ENCODE measurements around the gene FBXL16.
A peak's percentile ranks its signal among the peaks of the same experiment; 100 is the strongest.

The FBXL16 gene

DNA sequence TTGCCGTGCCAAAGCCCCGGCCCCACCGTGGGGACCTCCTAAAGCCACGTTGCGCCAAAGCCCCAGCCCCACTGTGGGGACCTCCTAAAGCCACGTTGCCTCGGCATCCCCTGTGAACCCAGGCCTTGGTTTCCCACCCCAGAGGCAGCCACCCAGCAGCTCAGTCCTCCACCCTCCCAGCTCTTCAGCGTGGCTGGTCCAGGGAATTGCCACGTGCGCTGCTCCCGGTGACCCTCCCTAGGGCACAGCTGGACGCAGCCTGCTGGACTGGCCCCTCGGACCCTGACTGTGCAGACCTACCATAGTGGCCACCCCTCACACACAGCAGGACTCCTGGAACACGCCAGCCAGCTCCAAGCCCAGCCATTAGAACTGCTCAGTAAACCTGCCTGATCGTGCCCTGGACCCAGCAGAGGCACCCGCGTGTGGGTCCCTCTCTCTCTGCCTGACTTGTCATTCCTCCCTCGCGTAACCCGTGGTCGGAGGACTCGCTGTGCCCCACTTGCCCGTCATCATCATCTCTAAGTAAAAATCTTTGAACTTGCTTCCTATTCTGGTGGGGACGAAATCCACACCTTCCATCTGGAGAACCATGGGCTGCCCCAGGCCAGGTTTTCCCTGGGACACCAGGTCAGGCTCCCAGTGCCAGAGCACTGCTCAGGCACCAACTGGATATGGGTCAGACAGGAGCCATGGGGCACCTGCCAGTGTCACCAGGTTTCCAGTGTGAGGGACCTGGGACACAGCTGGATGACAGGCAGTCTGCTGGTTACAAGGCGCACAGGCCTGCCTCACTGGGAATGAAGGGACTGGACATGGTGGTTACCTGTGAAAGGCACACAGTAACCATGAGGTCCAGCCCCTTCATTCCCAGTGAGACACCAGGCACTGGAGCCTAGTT, 29.6 kb upstream of the FBXL16 start:
- no peak for DNase-seq

DNA sequence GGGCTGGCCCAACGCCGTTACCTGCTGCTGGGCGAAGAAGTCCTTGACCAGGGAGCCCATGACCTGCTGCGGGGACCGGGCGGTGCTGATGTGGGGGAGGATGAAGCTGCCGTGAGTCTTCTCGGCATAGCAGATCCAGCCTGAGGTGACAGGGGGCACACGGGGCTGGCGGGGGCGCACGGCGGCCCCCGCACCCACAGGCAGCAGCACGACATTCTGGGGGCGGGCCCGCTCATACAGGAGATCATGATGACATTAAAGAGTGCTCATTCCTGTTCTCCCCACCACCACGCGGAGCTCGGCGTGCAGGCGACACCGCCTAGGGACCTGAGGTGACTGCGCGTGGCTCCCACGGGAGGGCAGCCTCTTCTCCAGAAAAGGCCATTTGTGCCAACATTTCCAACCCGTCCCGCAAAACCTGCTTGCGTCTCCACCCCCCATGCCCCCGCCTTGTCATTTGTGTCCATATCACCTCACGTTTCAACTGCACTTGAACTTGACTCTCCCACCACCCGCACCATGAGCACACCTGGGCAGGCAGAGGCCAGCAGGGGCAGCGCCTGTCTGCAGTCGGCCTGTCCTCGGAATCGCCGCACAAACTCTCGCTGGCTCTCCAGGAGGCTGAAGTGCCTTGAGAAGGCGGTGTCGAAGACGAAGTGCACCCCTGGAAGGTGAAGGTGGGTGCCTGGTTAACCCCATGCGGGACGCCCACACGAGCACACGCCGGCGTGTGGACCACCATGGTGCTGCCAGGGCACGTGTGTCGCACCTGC, 28.8 kb upstream of the FBXL16 start:
- no peak for DNase-seq

DNA sequence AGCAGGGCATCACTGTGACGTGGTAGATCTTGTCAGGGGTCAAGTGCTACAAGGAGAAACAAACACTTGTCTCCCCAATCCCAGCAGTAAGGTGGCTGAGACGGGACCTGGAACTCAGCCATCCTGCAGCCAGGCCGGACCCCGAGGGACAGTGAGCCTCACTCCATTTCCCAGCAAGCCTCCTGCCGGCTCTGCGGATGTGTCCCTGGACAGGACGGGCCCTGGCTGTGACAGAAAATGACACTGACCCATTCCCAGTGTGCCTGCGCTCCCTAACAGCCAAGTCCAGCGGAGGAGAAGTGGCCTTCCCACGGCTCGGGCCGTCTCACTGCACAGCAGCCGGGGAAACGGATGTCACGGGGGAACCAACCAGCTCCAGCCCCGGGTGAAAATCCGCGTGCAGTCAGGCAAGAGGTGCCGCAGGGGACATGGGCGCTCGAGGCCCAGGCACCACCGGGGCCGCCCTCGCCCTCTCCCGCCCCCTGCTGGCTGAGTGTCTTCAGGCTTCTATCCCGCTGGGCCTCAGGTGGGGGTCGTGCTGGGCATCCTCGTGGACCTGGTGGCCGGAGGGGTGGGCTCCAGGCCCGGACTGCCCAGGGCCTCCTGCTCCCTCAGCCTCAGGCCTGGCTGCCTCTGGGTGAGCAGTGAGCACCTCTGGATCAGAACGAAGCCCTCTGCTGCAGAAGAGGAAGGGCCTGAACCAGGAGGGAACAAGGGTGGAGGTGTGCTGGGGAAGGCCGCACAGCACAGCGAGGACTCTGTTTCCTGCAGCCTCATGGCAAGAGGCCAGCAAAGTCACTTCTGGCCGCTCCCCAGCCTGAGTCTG, 28.0 kb upstream of the FBXL16 start:
- peak in 1 of 4 experiments; percentile 46 for DNase-seq

DNA sequence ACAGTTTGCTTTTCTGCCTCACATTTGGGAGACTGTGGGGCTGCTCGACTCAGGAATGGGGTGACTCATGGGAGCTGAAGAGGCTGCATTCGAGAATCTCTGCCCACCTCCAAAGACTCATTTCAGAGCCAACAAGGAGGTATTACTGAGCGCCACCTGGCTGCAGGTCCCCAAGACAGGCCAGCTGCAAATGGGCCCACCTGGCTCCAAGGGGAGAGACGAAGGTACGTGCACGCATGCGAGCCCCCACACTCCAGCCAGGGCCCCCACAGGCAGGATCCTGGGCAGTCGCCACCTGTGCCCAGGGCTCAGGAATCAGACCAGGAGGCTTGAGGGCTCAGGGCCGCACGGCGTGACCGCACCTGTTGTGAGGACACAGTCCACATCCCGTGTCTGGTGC, 27.3 kb upstream of the FBXL16 start:
- no peak for DNase-seq

DNA sequence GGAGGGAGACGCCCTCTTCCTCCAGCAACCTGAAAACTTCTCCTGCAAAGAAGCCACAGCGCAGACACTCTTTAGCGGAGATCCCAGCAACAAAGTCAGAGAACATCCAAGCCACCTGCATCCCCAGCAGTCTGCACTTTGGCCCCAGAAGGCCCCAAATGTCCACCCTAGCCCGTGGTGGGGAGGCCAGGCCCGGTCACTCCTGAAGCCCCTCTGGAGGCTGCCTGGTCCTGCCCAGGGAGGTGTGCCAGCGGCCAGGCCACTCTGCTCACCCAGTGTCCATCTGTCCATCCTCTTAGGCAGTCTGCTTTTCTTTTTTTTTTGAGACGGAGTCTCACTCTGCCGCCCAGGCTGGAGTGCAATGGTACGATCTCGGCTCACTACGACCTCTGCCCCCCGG, 26.7 kb upstream of the FBXL16 start:
- DNase-seq, result no peak

DNA sequence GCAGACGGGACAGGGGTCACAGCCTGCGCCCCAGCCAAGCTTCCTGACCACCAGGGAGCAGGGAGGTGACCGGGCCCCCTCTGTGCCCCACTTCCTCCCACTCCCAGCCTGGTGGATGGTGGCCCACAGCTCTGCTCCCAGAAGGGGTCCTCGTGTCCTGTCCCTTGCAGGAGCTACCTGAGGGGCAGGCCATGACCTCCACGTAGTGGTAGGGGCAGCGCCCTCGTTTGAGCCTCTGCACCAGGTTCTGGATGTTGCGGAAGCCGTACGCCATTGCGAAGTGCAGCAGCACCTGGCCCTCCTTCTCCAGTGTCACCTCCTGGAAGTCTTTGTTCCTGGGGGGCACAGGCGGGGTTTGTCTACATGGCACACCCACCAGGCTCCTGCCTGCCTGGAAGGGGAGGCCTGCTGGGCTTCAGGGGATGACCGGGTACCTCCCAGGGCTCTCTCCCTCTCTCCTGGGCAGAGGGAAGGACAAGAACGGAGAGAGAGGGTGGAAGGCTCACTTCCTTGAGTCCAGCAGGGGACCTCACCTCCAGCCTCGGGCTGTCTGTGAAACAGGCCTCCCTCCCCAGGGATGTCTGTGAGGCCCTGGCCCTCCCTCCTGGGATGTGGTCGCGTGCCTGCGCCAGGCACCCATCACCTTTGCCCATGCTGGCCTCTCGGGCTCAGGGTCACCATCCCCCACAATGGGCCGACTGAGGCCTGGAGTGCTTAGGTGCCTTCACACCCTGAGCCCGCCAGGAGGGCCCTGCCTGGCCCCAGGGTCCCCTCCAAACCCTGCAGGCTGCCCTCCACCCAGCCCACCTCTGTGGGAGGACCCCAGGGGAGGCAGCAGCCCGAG, 25.3 kb upstream of the FBXL16 start:
- peak in 1 of 4 experiments; percentile 1 for DNase-seq

DNA sequence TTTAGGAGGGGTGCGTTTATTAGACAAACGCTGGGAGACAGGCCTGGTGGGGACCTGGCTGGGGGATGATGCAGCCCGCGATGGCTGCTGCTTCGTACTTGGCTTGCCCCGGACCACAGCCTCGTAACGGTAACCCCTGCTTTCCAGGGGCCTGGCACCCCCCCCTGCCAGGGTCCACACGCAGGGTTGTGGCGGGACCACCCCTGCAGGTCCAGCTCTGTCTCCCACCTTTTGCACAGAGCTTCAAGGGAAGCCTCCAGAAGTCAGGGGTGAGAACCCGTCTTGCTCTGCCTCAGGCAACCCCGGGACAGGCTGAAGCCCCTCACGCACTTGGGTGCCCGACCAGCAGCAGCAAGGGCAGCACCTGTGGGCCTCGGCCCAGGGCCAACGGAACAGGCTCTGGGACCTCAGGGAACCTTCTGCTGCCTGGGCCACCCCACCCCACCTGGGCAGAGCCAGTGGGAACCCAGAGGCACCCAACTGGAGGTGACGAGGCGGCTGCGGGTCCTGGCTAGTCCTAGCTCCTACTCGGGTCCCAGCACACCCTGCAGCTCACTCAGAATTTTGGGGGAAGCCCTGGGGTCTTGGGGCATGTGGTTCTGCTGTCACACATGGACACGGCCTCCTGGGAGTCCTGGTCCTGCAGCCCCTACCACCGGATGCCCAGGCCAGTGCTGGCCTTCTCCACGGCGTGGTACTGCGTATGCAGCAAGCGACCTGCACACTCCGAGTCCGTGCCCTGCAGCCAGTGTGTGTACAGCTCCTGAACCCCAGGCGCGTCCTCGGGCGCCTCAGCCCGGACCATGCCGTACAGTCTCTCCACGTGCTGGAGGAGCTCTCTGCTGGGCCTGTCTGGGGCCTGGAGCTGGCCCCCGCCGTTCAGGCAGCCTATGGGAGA, 24.4 kb upstream of the FBXL16 start:
- DNase-seq, result no peak

DNA sequence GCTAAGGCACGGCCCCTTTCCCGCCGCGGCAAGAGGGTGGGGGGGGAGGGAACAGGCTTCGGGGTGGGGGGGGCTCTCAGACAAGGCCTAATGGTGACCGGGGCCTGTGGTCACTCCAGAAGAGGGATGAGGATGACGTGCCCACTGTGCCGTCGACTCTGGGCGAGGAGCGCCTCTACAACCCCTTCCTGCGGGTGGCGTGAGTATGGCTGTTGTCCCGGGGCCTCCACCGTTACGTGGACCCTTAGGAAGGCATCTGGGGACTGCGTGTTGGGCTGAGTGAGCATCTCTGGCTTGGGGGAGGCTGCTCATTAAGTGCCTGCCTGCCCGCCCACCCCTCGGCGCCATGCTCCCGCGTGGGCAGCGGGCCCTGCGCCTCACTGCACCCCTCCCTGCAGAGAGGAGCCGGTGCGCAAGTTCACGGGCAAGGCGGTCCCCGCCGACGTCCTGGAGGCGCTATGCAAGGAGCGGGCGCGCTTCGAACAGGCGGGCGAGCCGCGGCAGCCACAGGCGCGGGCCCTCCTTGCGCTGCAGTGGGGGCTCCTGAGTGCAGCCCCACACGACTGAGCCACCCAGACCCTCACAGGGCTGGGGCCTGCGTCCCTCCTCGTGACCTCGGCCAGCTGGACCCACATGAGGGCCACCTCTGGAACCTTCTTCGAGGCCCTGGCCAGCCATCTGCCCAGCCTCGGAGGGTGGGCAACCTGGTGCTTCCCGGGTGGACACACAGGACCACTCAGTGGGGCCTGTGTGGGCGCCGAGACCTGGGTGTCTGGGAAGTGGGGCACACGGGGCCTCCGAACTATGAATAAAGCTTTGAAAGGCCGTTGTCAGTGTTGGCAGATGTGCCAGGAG, 23.5 kb upstream of the FBXL16 start:
- no peak for DNase-seq

DNA sequence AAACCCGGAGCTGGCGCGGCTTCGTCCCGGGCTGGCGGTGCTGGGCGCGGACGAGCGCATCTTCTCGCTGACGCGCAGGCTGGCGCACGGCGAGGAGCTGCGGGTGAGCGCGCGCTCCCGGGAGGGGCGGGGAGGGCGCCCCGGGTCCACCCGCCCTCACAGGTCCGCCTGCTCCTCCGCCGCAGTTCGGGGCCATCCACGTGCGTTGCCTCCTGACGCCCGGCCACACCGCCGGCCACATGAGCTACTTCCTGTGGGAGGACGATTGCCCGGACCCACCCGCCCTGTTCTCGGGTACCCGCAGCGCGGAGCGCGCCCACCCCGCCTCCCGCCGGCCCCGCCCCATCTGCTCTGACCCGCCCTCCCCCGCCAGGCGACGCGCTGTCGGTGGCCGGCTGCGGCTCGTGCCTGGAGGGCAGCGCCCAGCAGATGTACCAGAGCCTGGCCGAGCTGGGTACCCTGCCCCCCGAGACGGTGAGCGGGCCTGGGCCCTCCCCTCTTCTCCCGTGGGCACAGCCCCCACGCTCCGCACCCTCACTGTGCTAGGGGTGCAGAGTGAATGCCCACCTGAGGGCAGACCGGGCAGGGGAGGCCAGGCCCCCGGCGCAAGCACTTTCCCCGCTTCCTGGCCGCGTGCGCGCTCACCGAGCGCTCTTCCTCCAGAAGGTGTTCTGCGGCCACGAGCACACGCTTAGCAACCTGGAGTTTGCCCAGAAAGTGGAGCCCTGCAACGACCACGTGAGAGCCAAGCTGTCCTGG, 22.7 kb upstream of the FBXL16 start:
- DNase-seq, result peak; percentile 74 to 92 (median 82)

DNA sequence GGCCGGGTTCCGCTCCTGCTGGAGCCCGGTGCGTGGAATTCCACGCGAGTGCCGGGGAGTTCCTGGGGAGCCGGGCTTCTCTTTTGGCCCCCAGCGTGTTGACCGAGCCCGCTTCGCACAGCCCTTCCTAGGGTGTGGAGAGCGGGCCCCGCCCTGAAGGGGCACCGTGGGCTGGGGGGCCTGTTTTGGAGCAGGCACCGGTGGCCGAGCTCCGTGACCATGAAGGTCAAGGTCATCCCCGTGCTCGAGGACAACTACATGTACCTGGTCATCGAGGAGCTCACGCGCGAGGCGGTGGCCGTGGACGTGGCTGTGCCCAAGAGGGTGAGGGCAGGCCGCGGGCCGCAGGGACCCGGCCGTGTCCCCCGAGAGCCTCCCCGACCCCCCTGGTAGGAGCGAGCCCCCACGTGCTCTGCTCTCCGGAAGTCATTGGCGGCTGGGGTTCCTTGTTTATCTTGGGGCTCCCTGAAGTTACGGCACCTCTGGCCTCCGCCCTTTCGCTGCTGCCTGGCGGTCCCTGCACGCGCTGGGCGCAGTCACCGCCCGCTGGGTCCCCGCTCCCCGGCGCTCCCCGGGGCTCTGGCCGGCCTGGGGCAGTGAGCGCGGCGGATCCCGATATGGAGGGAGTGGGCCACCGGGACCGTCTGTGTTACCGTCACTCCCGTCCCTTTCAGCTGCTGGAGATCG, 21.8 kb upstream of the FBXL16 start:
- DNase-seq, result peak; percentile 41 to 75 (median 64)

DNA sequence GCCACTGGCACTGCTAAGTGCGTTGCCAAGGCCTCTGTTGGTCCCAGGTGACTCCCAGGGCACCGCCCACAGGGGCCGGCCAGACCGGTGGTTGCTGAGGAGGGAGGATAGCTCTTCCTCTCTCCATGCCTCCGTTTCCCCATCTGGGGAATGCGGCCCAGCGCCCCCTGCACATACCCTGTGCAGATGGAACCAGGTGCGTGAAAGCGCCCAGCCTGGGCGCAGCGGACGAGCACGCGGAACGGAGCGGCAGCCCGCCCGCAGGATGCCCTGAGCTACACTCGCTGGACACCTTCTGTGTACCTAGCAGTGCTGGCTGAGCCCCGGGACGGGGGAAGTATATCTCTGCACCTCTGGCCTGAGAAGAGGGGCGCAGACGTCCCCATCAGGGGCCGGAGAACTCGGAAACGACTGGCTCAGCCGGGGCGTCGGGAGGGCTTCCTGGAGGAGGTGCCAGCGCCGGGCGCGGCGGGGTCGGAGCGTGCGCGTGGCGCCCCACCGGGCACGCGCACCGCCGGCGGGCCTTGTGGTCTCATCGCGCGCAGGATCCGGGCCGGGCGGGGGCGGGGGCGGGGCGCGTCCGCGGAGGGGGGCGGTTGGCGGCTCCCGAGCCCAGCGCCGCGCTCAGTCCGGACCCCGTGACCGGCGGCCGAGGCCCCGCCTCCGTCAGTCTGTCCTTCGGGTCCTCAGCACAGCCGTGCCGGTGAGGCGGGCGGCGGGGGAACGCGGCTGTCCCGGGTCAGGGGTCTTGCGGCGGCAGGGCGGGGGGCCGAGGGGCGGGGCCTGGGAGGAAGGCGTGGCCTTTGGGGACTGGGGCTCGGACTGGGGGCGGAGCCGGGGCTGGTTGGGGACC, 21.1 kb upstream of the FBXL16 start, which contains the start of the genes CCDC78 and HAGHL:
Gene CCDC78, minus strand, starts transcription at position 6 of the 853 bp plus-strand sequence. CDS start 76 bp downstream, outside the sequence.
Gene HAGHL, plus strand, starts transcription at position 669 of the 853 bp plus-strand sequence. CDS start 404 bp downstream, outside the sequence.
- peak; percentile 59 to 88 (median 74) for DNase-seq

DNA sequence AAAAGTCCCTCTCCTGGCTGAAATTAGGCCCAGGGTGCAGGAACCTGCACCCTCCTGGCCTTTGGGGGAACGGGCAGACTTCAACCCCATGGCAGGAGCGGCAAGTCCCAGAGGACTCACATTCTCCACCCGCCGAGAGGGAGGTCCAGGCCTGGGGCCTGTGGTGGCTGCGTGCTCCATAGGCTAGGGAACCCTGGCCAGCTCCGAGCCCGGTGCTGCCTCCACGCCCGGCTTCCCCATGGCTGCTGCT, 20.5 kb upstream of the FBXL16 start:
- DNase-seq, result no peak

DNA sequence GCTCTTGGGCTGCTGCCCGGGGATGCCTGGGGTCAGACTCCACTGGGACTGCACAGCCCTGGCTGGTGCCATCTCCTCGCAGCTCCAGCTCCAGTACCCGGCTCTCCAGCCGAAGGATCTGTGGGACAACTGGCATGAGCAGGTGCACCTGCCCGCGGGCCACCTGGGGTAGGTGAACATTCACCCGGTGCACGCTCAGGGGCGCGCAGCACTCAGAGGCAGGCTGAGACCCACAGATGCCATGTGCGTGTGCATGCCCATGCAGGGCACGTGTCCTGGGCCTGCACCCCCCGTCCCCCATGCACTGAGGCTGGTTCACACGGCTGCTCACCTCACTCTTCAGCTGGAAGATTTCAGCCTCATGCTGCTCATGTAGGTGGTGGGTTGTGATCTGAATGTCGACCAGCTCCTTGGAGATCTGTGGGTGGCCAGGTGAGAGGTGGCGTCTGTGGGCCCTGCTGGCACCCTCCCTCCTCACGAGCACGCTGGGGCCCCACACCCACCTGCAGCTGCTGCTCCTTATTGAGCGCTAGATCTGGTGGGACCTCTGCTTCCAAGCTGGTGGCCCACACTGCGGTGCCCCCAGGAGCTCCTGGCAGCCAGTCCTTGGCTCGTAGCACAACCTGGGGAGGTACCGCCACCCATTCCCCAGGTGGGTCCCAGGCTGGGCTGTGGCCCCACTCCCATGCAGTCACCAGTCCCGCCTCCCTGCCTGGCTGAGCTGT, 20.0 kb upstream of the FBXL16 start:
- DNase-seq, result no peak

DNA sequence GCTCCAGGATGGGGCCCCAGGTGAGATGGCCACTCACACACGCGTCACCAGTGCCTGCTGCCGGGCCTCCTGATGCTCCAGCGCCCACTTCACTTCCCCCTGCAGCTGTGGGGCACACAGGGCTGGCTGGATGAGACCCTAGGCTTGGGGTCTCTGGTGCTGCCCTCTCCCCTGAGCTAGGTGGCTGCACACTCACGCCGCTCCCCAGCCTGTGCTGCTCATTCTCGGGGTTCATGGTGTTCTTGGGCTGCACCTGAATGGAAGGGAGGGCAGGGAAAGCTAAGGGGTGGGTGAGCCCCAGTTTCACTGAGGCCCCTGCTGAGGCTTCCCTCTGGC, 19.4 kb upstream of the FBXL16 start:
- DNase-seq, result no peak

DNA sequence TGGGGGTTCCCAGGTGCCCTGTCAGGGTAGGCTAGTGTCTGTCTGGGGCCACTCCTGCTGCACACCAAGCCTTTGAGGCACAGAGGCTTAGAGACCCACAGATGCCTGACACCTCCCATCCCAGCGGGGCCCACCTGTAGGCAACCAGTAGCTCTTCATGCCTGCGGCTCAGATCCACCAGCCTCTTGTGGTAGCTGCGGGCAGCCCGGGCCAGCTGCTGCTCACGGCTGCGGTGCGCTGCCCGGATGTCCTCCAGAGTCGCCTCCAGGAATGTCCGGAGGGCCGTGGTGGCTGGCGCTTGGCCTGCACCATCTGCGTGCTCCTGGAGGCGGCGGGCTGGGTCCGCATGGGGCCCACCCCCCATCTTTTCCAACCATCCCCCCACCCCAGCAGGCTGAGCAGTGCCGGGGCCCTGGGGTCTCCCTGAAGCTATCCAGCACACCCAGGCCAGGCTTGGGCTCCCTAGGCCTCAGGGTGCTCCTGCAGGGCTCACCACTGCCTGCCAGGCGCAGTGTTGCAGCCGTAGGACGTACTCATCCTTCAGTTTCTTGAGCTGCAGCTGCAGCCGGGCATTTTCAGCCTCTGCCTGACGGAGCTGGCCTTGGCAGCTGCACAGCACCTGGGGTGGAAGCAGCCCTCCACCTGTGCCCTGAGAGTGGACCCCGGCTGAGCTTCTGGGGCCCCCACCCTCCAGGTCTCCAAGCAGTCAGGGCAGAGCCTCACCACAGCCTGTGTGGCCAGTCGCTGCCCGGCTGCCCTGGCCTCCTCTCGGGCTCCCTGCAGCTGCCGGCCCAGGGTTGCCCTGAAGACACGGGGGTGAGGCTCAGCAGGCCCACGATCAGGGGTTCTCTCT, 18.8 kb upstream of the FBXL16 start:
- no peak for DNase-seq

DNA sequence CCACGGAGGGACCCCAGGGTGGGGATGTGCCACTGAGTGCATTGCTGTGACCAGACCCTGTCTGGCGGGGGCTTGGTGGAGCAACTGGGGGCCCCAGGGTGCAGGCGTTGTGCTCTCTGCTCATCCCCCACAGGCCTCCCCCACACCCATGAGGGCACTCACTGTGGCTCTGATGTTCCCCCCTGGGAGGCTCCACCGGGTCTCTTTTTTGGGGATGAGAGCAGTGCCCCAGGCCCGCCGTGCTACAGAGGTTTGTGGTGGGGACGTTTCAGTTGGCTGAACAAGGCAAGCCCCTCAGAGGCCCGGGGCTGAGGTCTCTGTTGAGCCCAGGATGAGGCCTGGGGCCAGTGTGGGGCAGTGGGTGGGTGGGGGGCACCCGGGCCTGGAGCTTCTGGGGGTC, 18.1 kb upstream of the FBXL16 start:
- DNase-seq, result no peak
